Measurements from ENCODE around the gene SNX11.

DNA sequence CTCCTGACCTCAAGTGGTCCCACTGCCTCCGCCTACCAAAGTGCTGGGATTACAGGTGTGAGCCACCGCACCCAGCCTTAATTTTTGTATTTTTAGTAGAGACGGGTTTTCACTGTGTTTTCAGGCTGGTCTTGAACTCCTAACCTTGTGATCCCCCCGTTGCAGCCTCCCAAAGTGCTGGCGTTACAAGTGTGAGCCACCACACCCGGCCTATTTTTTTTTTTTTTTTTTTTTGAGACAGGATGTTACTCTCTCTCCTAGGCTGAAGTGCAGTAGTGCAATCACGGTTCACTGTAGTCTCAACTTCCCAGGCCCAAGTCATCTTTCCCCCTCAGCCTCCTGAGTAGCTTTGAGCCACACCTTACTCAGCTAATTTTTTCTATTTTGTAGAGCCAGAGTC, 3.1 kb upstream of the SNX11 start:
- TF ChIP-seq POLR2AphosphoS5 (IDR thresholded peaks at IDR 0.05; ENCODE audit: low read depth, low read length) (no peak), POLR2A (IDR thresholded peaks at IDR 0.05; ENCODE audit: low read depth, low read length) (no peak), TAF1 (IDR thresholded peaks at IDR 0.05; ENCODE audit: borderline replicate concordance, low read depth, low read length) (no peak)
